ENCODE data around the gene GNRH2.
"Not testable (repeated sequence)": the region's sequence is repeated elsewhere in the genome, so short reads cannot be mapped to it uniquely, and the experiment has no call there.

GRCh38 chr20:3064119-3064518 is 20.7 kb downstream of the GNRH2 start:
- not testable (repeated sequence) for TF ChIP-seq CTCF, POLR2A (IDR thresholded peaks at IDR 0.05)

All from testis (tissue), 2 donors.